H9 (cell line): ENCODE measurements around the gene TP53TG5. TPM values are rescaled to one million over a fixed set of nuclear protein-coding genes. Genes with fewer than 3 reads are reported as not detected.
A peak's percentile ranks its signal among the peaks of the same experiment; 100 is the strongest.

Source experiments
- DNase-seq: peaks from one replicate; pipeline ENCODE4 v3.0.0-alpha.2; 2017
- H2AFZ ChIP-seq: one replicate; pipeline ENCODE4 v1.6.1; 2013; ENCODE audit warnings: mild to moderate bottlenecking, low read length, control low read depth, moderate library complexity
- H2AK5ac ChIP-seq: 2 replicates; pipeline ENCODE4 v1.6.1; 2013; ENCODE audit warnings: low read length, control low read depth, mixed read lengths; ENCODE audit not compliant: insufficient read length
- H2BK120ac ChIP-seq: one replicate; pipeline ENCODE4 v1.6.1; 2013; ENCODE audit warnings: low read depth, mild to moderate bottlenecking, low read length, control low read depth, inconsistent platforms; ENCODE audit not compliant: poor library complexity, severe bottlenecking
- H2BK12ac ChIP-seq: 2 replicates; pipeline ENCODE4 v1.6.1; 2013; ENCODE audit warnings: low read length, control low read depth, mixed read lengths, low read depth; ENCODE audit not compliant: insufficient read length
- H2BK15ac ChIP-seq: 2 replicates; pipeline ENCODE4 v1.6.1; 2013; ENCODE audit warnings: low read depth, low read length, control low read depth
- H2BK20ac ChIP-seq: one replicate; pipeline ENCODE4 v1.6.1; 2013; ENCODE audit warnings: low read depth, mild to moderate bottlenecking, low read length, control low read depth, inconsistent platforms; ENCODE audit not compliant: poor library complexity, severe bottlenecking
- H2BK5ac ChIP-seq: 2 replicates; pipeline ENCODE4 v1.6.1; 2013; ENCODE audit warnings: low read length, control low read depth, mixed read lengths; ENCODE audit not compliant: insufficient read length
- H3K14ac ChIP-seq: 2 replicates; pipeline ENCODE4 v1.6.1; 2013; ENCODE audit warnings: low read length, control low read depth; ENCODE audit not compliant: insufficient read depth
- H3K18ac ChIP-seq: 2 replicates; pipeline ENCODE4 v1.6.1; 2013; ENCODE audit warnings: low read depth, mild to moderate bottlenecking, mixed read lengths, low read length, control low read depth; ENCODE audit not compliant: insufficient read length
- H3K23ac ChIP-seq: 2 replicates; pipeline ENCODE4 v1.6.1; 2013; ENCODE audit warnings: low read length, control low read depth, mixed read lengths, low read depth; ENCODE audit not compliant: insufficient read length
- H3K23me2 ChIP-seq: 2 replicates; pipeline ENCODE4 v1.6.1; 2013; ENCODE audit warnings: low read depth, mild to moderate bottlenecking, mixed read lengths, low read length, control low read depth; ENCODE audit not compliant: insufficient read length, poor library complexity, severe bottlenecking
- H3K27ac ChIP-seq: 2 replicates; pipeline ENCODE4 v1.5.1; 2013; ENCODE audit warnings: low read length, control low read depth, mixed read lengths, low read depth; ENCODE audit not compliant: insufficient read length
- H3K27me3 ChIP-seq: 2 replicates; pipeline ENCODE4 v1.6.1; 2013; ENCODE audit warnings: low read length, control low read depth, inconsistent platforms; ENCODE audit not compliant: insufficient read depth
- H3K4ac ChIP-seq: 2 replicates; pipeline ENCODE4 v1.6.1; 2013; ENCODE audit warnings: low read depth, mild to moderate bottlenecking, control low read depth, inconsistent platforms, low read length, moderate library complexity
- H3K4me1 ChIP-seq: 2 replicates; pipeline ENCODE4 v1.6.1; 2013; ENCODE audit warnings: low read length, control low read depth, inconsistent platforms; ENCODE audit not compliant: insufficient read depth
- H3K4me2 ChIP-seq: 2 replicates; pipeline ENCODE4 v1.6.1; 2013; ENCODE audit warnings: low read length, control low read depth, mixed read lengths; ENCODE audit not compliant: insufficient read length, insufficient read depth
- H3K56ac ChIP-seq: 2 replicates; pipeline ENCODE4 v1.6.1; 2013; ENCODE audit warnings: low read depth, mild to moderate bottlenecking, mixed read lengths, low read length, control low read depth; ENCODE audit not compliant: insufficient read length
- H3K79me1 ChIP-seq: 2 replicates; pipeline ENCODE4 v1.6.1; 2013; ENCODE audit warnings: low read depth, mild to moderate bottlenecking, moderate library complexity, low read length, control low read depth, inconsistent platforms; ENCODE audit not compliant: insufficient read depth, poor library complexity, severe bottlenecking
- H3K79me2 ChIP-seq: 2 replicates; pipeline ENCODE4 v1.6.1; 2013; ENCODE audit warnings: low read length, control low read depth, inconsistent platforms; ENCODE audit not compliant: insufficient read depth
- H3K9ac ChIP-seq: 2 replicates; pipeline ENCODE4 v1.6.1; 2013; ENCODE audit warnings: low read length, control low read depth, mixed read lengths; ENCODE audit not compliant: insufficient read length; ENCODE audit errors: extremely low read depth
- H3K9me3 ChIP-seq: one replicate; pipeline ENCODE4 v1.6.1; 2013; ENCODE audit warnings: low read depth, low read length, inconsistent platforms; ENCODE audit not compliant: control insufficient read depth
- H3T11ph ChIP-seq: one replicate; pipeline ENCODE4 v1.6.1; 2013; ENCODE audit warnings: mild to moderate bottlenecking, low read length, control low read depth, inconsistent platforms
- H4K20me1 ChIP-seq: one replicate; pipeline ENCODE4 v1.6.1; 2013; ENCODE audit not compliant: control insufficient read depth, insufficient read length, insufficient read depth
- H4K5ac ChIP-seq: 2 replicates; pipeline ENCODE4 v1.6.1; 2013; ENCODE audit warnings: low read depth, mild to moderate bottlenecking, mixed read lengths, low read length, control low read depth; ENCODE audit not compliant: insufficient read length
- H4K8ac ChIP-seq: replicated peaks from 2 replicates; pipeline ENCODE4 v1.6.1; 2013; ENCODE audit warnings: low read length, control low read depth, mixed read lengths, low read depth; ENCODE audit not compliant: insufficient read length
- H4K91ac ChIP-seq: 2 replicates; pipeline ENCODE4 v1.6.1; 2013; ENCODE audit warnings: low read depth, mild to moderate bottlenecking, moderate library complexity, mixed read lengths, low read length, control low read depth; ENCODE audit not compliant: insufficient read length
- H3K27ac Mint-ChIP-seq, 3 experiments: 2 replicates in 2 of 3; 3 replicates in 1 of 3; pipeline ENCODE4 v1.8.0; 2020 to 2021; ENCODE audit warnings: mixed read lengths in 3 of 3, mild to moderate bottlenecking in 1 of 3, moderate library complexity in 1 of 3
- H3K27me3 Mint-ChIP-seq: 2 replicates; pipeline ENCODE4 v1.8.0; 2021; ENCODE audit warnings: low read depth, mild to moderate bottlenecking, moderate library complexity, mixed read lengths
- H3K36me3 Mint-ChIP-seq, 3 experiments: 2 replicates in 2 of 3; 3 replicates in 1 of 3; pipeline ENCODE4 v1.8.0; 2020 to 2021; ENCODE audit warnings: low read depth in 3 of 3, mixed read lengths in 3 of 3; ENCODE audit not compliant: insufficient read depth in 1 of 3
- H3K4me1 Mint-ChIP-seq, 2 experiments: 2 replicates each; pipeline ENCODE4 v1.8.0; 2020; ENCODE audit warnings: mixed read lengths in 2 of 2
- H3K4me3 Mint-ChIP-seq, 2 experiments: 2 replicates in 1 of 2; 3 replicates in 1 of 2; pipeline ENCODE4 v1.8.0; 2020 to 2021; ENCODE audit warnings: mild to moderate bottlenecking in 2 of 2, mixed read lengths in 2 of 2, moderate library complexity in 1 of 2
- H3K9me3 Mint-ChIP-seq, 2 experiments: 2 replicates in 1 of 2; 3 replicates in 1 of 2; pipeline ENCODE4 v1.8.0; 2020; ENCODE audit warnings: mild to moderate bottlenecking in 2 of 2, mixed read lengths in 2 of 2, moderate library complexity in 1 of 2
- CTCF ChIP-seq: fragments of 200-600 bp; sonication (generic); conservative IDR thresholded peaks from 3 replicates; pipeline ENCODE4 v1.8.0; 2021; ENCODE audit warnings: antibody characterized with exemption, mild to moderate bottlenecking
- WGBS: extraction: QIAGEN DNeasy Blood & Tissue Kit; methylation state at CpG from one replicate; pipeline ENCODE4 v1.1.7; 2013; ENCODE audit warnings: missing lambda C conversion rate, low lambda C conversion rate, mixed read lengths; ENCODE audit not compliant: insufficient read length; ENCODE audit errors: extremely low coverage; 5-methylcytosine and 5-hydroxymethylcytosine counted together
- total RNA-seq: library from RNA; stranded (reverse); gene quantifications from 2 replicates; pipeline ENCODE4 v1.2.1, GENCODE V29; 2021

The TP53TG5 gene
- total RNA-seq, 1 experiment from 2014 or later = not detected

- Histone ChIP-seq H3K56ac (no peak overlapping the region), H2BK20ac (no peak overlapping the region), H2AFZ (no peak overlapping the region), H3K23ac (no peak overlapping the region), H3K27me3 (peaks cover 2% of the 10 kb centered on the region; the same call in 1 of the 2 replicates), H3K79me2 (no peaks in the 10 kb centered on the region), H3K27ac (no peak overlapping the region), H2BK12ac (no peak overlapping the region), H2AK5ac (no peak overlapping the region), H4K91ac (no peak overlapping the region), H4K5ac (no peak overlapping the region), H2BK15ac (no peak overlapping the region), H3K14ac (0 out of 2 replicates have a peak overlapping the region, but pooled peaks have one; percentile 27), H2BK120ac (no peak overlapping the region), H3K9me3 (no peaks in the 10 kb centered on the region), H3K4me1 (no peaks in the 10 kb centered on the region), H3K4me2 (peak overlapping the region; percentile 90), H4K20me1 (no peaks in the 10 kb centered on the region), H3T11ph (no peak overlapping the region), H3K23me2 (peaks cover 11% of the 10 kb centered on the region), H3K4ac (no peak overlapping the region), H2BK5ac (no peak overlapping the region), H3K9ac (no peak overlapping the region), H4K8ac (no peak overlapping the region), H3K18ac (peak overlapping the region; percentile 38), H3K79me1 (no peaks in the 10 kb centered on the region)
- peaks cover 18% of the 10 kb centered on the region for H3K27me3 Mint-ChIP-seq
- no peak overlapping the region for H3K27ac Mint-ChIP-seq
- peak; percentile 90 for DNase-seq
- no CpG with 5 or more reads among the region's 38 CpGs for WGBS
- H3K9me3 Mint-ChIP-seq = no peaks in the 10 kb centered on the region
- H3K36me3 Mint-ChIP-seq = peaks cover 0 to 6% (median 0%) of the 10 kb centered on the region in 3 experiments; a peak in 3 of 7 replicates
- peak overlapping the region; percentile 67 to 81 for H3K4me3 Mint-ChIP-seq
- peak; percentile 92 for TF ChIP-seq CTCF
- H3K4me1 Mint-ChIP-seq = peaks cover 15 to 18% of the 10 kb centered on the region in 2 experiments
Measured at GRCh38 chr20:45373353-45374100, 4.6 kb downstream of the TP53TG5 start.
